ENCODE data around the gene POMT1.
A peak's percentile ranks its signal among the peaks of the same experiment; 100 is the strongest.

Gene POMT1

GRCh38 chr9:131528886-131529505, 26.3 kb downstream of the POMT1 start:
- Histone ChIP-seq H3K36me3 (ENCODE audit: control insufficient read depth, insufficient read depth, low read length) (no peaks in the 10 kb centered on the region), H3K9me3 (ENCODE audit: control insufficient read depth, low read length) (no peaks in the 10 kb centered on the region), H3K4me3 (ENCODE audit: low read depth, low read length) (no peak overlapping the region), H3K79me2 (no peaks in the 10 kb centered on the region), H2AFZ (no peak overlapping the region), H3K4me1 (no peaks in the 10 kb centered on the region), H3K27me3 (ENCODE audit: control insufficient read depth, insufficient read depth, low read length) (no peaks in the 10 kb centered on the region), H3K27ac (no peak overlapping the region), H3K4me2 (ENCODE audit: low read length) (no peak overlapping the region), H3K9ac (no peak overlapping the region)
- no peak for TF ChIP-seq CTCF (IDR thresholded peaks at IDR 0.05)

GRCh38 chr9:131529597-131530545, 27.2 kb downstream of the POMT1 start:
- Histone ChIP-seq H3K9me3 (ENCODE audit: control insufficient read depth, low read length) (no peaks in the 10 kb centered on the region), H3K4me1 (no peaks in the 10 kb centered on the region), H3K27ac (no peak overlapping the region), H2AFZ (peak overlapping the region; percentile 16), H3K27me3 (ENCODE audit: control insufficient read depth, insufficient read depth, low read length) (no peaks in the 10 kb centered on the region), H3K9ac (no peak overlapping the region), H3K4me3 (ENCODE audit: low read depth, low read length) (peak overlapping the region; percentile 70), H3K4me2 (ENCODE audit: low read length) (peak overlapping the region; percentile 91), H3K79me2 (no peaks in the 10 kb centered on the region), H3K36me3 (ENCODE audit: control insufficient read depth, insufficient read depth, low read length) (no peaks in the 10 kb centered on the region)
- no peak for TF ChIP-seq CTCF (IDR thresholded peaks at IDR 0.05)

- H3K4me2 ChIP-seq (ENCODE audit: low read length): peak overlapping the region; percentile 91
- peak overlapping the region; percentile 16 for H2AFZ ChIP-seq
- no peaks in the 10 kb centered on the region for H3K4me1 ChIP-seq
- H3K36me3 ChIP-seq (ENCODE audit: control insufficient read depth, insufficient read depth, low read length): no peaks in the 10 kb centered on the region
- TF ChIP-seq CTCF (IDR thresholded peaks at IDR 0.05): no peak
- no peak overlapping the region for H3K9ac ChIP-seq
- H3K9me3 ChIP-seq (ENCODE audit: control insufficient read depth, low read length): no peaks in the 10 kb centered on the region
- H3K79me2 ChIP-seq: no peaks in the 10 kb centered on the region
- H3K4me3 ChIP-seq (ENCODE audit: low read depth, low read length): peak overlapping the region; percentile 70
- no peak overlapping the region for H3K27ac ChIP-seq
- no peaks in the 10 kb centered on the region for H3K27me3 ChIP-seq (ENCODE audit: control insufficient read depth, insufficient read depth, low read length)
Observed at GRCh38 chr9:131530546-131530919, 27.8 kb downstream of the POMT1 start.

- peak within 1 kb of the TSS; percentile 70 for H3K4me3 ChIP-seq (ENCODE audit: low read depth, low read length)
- H3K36me3 ChIP-seq (ENCODE audit: control insufficient read depth, insufficient read depth, low read length): no peaks in the 10 kb centered on the region
- peak within 1 kb of the TSS; percentile 98 for H2AFZ ChIP-seq
- no peaks in the 10 kb centered on the region for H3K79me2 ChIP-seq
- H3K9ac ChIP-seq: peak within 1 kb of the TSS; percentile 72
- no peaks in the 10 kb centered on the region for H3K9me3 ChIP-seq (ENCODE audit: control insufficient read depth, low read length)
- H3K4me1 ChIP-seq: no peaks in the 10 kb centered on the region
- TF ChIP-seq CTCF (IDR thresholded peaks at IDR 0.05): no peak
- no peaks in the 10 kb centered on the region for H3K27me3 ChIP-seq (ENCODE audit: control insufficient read depth, insufficient read depth, low read length)
- no peak within 1 kb of the TSS for H3K27ac ChIP-seq
- peak within 1 kb of the TSS; percentile 91 for H3K4me2 ChIP-seq (ENCODE audit: low read length)
Observed at GRCh38 chr9:131530920-131531832, 28.5 kb downstream of the POMT1 start, which contains the start of gene UCK1. UCK1 (minus strand) TSS chr9:131531263; CDS start chr9:131531174, 89 bp downstream.

Data from parathyroid adenoma (tissue), 2 donors.